Spleen (tissue), 11 donors: ENCODE measurements around the gene USP35. TPM values are rescaled to one million over a fixed set of nuclear protein-coding genes. Genes with fewer than 3 reads are reported as not detected.

Experiments
- DNase-seq: peaks from one replicate; pipeline ENCODE4 v3.0.0-alpha.2; 2020
- H3K27ac ChIP-seq, 8 donors: fragments of 200-600 bp; sonication (generic) in 7 of 8; 1 replicate in 4 of 8; 2 replicates in 4 of 8; pipeline versions ENCODE4 v1.5.0 to v1.8.0; 2016 to 2021; ENCODE audit warnings: inconsistent platforms in 4 of 8, mild to moderate bottlenecking in 4 of 8, moderate library complexity in 1 of 8
- H3K27me3 ChIP-seq, 7 donors: fragments of 200-600 bp; sonication (generic) in 6 of 7; replicated peaks in 1 of 7; 1 replicate in 4 of 7; 2 replicates in 3 of 7; pipeline versions ENCODE4 v1.5.0 to v1.8.0; 2016 to 2021; ENCODE audit warnings: inconsistent platforms in 3 of 7, mild to moderate bottlenecking in 1 of 7
- H3K36me3 ChIP-seq, 6 donors: fragments of 200-600 bp; sonication (generic) in 5 of 6; 1 replicate in 4 of 6; 2 replicates in 2 of 6; pipeline versions ENCODE4 v1.5.0 to v1.8.0; 2016 to 2021; ENCODE audit warnings: inconsistent platforms in 2 of 6
- H3K4me1 ChIP-seq, 6 donors: fragments of 200-600 bp; sonication (generic) in 5 of 6; 1 replicate in 3 of 6; 2 replicates in 3 of 6; pipeline versions ENCODE4 v1.5.0 to v1.8.0; 2016 to 2021; ENCODE audit warnings: inconsistent platforms in 3 of 6
- H3K4me3 ChIP-seq, 8 donors: fragments of 200-600 bp; sonication (generic) in 7 of 8; 1 replicate in 4 of 8; 2 replicates in 4 of 8; pipeline versions ENCODE4 v1.5.0 to v1.8.0; 2016 to 2021; ENCODE audit warnings: inconsistent platforms in 4 of 8, mild to moderate bottlenecking in 4 of 8, moderate library complexity in 2 of 8
- H3K9me3 ChIP-seq, 8 donors: fragments of 200-600 bp; sonication (generic) in 7 of 8; 1 replicate in 4 of 8; 2 replicates in 4 of 8; pipeline versions ENCODE4 v1.5.0 to v1.8.0; 2016 to 2021; ENCODE audit warnings: inconsistent platforms in 4 of 8
- POLR2A ChIP-seq, 3 donors: fragments of 450-650 bp; IDR thresholded peaks; one replicate each; pipeline ENCODE4 v1.5.1; 2017; ENCODE audit warnings: antibody characterized with exemption in 3 of 3, mild to moderate bottlenecking in 1 of 3
- POLR2AphosphoS5 ChIP-seq, 3 donors: sonication (generic); formaldehyde crosslinking; IDR thresholded peaks; one replicate each; pipeline ENCODE4 v1.5.1; 2017; ENCODE audit warnings: antibody characterized with exemption in 3 of 3
- WGBS, 5 donors: extraction: QIAGEN DNeasy Blood & Tissue Kit in 3 of 5; methylation state at CpG; one replicate each; pipeline versions ENCODE4 v1.1.5 to v1.1.7; 2013 to 2018; 5-methylcytosine and 5-hydroxymethylcytosine counted together
- intact Hi-C: fragments of 100-400 bp; cut with DNase I; formaldehyde crosslinking; loops from one replicate; pipeline ENCODE4 v1.15.0; 2023; ENCODE audit warnings: low total_unique reads
- polyA plus RNA-seq, 3 donors: library from polyadenylated mRNA; stranded (reverse); fragments of 200-250 nt; gene quantifications; one replicate each; pipeline ENCODE4 v1.2.1, GENCODE V29; 2013
- total RNA-seq, 7 donors: library from RNA; depleted of rRNA in 3 of 7; stranded (reverse); fragments of >200 nt in 3 of 7; fragmentation: NEBNext Ultra II Directional in 4 of 7; extraction: Animal tissue kit (Norgen Biotek cat#: 25700) in 4 of 7; gene quantifications; one replicate each; pipeline versions ENCODE4 v1.1.0 to v1.2.1, GENCODE V29; 2016 to 2021
- TF ChIP-seq, protein P1 (sequence below), 11 experiments: fragments of 200-600 bp in 7 of 11; fragments of 450-650 bp in 4 of 11; sonication (generic) in 4 of 11; IDR thresholded peaks in 8 of 11; conservative IDR thresholded peaks in 3 of 11; 1 replicate in 7 of 11; 2 replicates in 4 of 11; pipeline versions ENCODE4 v1.4.0 to v1.8.0; 2016 to 2021; ENCODE audit warnings: antibody characterized with exemption in 11 of 11, inconsistent platforms in 4 of 11, mild to moderate bottlenecking in 1 of 11
- donor health status: healthy with polysubstance abuse.
- donor health status: DM: no; HTN: no; CAD: no; lungs with moderate emphysema.
- donor health status: DM: no; HTN: no; CAD: no.
- donor health status: Bipolar disorder and iron deficiency.
- donor health status: healthy.
- donor health status: DM: no; HTN: no; CAD: no.
- donor health status: DM: yes; HTN: yes; CAD: no.

USP35 gene
- total and polyA plus RNA-seq, 10 donors = 1.6 to 9.5 (median 6.3) TPM

DNA sequence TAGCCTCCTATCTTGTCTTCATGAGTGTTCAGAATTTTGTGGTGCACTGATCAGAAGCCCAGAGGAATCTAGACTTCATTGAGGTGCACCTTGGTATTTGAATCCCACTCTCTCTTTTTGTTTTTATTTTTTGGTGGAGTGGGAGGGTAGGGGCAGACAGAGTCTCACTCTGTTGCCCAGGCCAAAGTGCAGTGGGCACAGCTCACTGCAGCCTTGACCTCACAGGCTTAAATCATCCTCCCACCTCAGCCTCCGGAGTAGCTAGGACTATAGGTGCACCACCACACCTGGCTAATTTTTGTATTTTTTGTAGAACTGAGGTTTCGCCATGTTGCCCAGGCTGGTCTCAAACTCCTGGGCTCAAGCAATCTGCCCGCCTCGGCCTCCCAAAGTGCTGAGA, 38.4 kb upstream of the USP35 start:
- H3K27ac ChIP-seq = no peak overlapping the region
- H3K4me1 ChIP-seq = no peaks in the 10 kb centered on the region
- no peak for DNase-seq
- no peak for TF ChIP-seq POLR2A (IDR thresholded peaks at IDR 0.05)
- no peak for TF ChIP-seq POLR2AphosphoS5 (IDR thresholded peaks at IDR 0.05)
- TF ChIP-seq, protein P1, sequence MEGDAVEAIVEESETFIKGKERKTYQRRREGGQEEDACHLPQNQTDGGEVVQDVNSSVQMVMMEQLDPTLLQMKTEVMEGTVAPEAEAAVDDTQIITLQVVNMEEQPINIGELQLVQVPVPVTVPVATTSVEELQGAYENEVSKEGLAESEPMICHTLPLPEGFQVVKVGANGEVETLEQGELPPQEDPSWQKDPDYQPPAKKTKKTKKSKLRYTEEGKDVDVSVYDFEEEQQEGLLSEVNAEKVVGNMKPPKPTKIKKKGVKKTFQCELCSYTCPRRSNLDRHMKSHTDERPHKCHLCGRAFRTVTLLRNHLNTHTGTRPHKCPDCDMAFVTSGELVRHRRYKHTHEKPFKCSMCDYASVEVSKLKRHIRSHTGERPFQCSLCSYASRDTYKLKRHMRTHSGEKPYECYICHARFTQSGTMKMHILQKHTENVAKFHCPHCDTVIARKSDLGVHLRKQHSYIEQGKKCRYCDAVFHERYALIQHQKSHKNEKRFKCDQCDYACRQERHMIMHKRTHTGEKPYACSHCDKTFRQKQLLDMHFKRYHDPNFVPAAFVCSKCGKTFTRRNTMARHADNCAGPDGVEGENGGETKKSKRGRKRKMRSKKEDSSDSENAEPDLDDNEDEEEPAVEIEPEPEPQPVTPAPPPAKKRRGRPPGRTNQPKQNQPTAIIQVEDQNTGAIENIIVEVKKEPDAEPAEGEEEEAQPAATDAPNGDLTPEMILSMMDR (IDR thresholded peaks at IDR 0.05 in 8 of 11, conservative IDR thresholded peaks at IDR 0.05 in 3 of 11) = no peak
- WGBS, 5 donors = 91 to 97% (median 95%) methylated on average over 4 of the region's 4 CpGs
- H3K27me3 ChIP-seq = no peaks in the 10 kb centered on the region
- H3K36me3 ChIP-seq = peaks cover 0 to 17% (median 0%) of the 10 kb centered on the region in 6 donors
- no peaks in the 10 kb centered on the region for H3K9me3 ChIP-seq
- intact Hi-C loops = no loop called here
- no peak overlapping the region for H3K4me3 ChIP-seq

- intact Hi-C loops = no loop called here
- DNase-seq = no peak
- no peak overlapping the region for H3K27ac ChIP-seq
- H3K27me3 ChIP-seq = no peaks in the 10 kb centered on the region
- peaks cover 0 to 17% (median 0%) of the 10 kb centered on the region in 6 donors for H3K36me3 ChIP-seq
- H3K9me3 ChIP-seq = no peaks in the 10 kb centered on the region
- no peaks in the 10 kb centered on the region for H3K4me1 ChIP-seq
- TF ChIP-seq POLR2A (IDR thresholded peaks at IDR 0.05) = no peak
- TF ChIP-seq, protein P1 (IDR thresholded peaks at IDR 0.05 in 8 of 11, conservative IDR thresholded peaks at IDR 0.05 in 3 of 11) = no peak
- no peak for TF ChIP-seq POLR2AphosphoS5 (IDR thresholded peaks at IDR 0.05)
- no peak overlapping the region for H3K4me3 ChIP-seq
Observed at GRCh38 chr11:78150754-78151153, 38.0 kb upstream of the USP35 start.

DNA sequence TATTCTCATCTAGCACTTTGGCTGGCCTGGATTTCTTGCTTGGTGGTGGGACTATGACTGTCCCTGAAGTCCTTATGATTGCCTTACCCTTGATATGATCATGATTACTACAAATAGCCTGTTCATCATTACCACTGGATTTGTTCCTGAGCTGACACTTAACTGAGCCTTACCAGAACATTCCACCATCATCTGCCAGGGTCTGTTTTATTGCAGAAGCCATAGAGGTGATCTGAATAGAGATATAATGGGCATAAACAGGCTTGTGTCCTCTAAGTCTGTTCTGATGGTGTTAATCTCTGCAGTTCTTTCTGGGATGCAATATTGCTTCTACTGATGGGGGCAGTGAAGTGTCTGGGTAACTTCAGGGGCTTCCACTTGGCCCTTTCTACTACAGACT, 36.9 kb upstream of the USP35 start:
- no peak for TF ChIP-seq POLR2A (IDR thresholded peaks at IDR 0.05)
- no peak for TF ChIP-seq POLR2AphosphoS5 (IDR thresholded peaks at IDR 0.05)
- TF ChIP-seq, protein P1 (IDR thresholded peaks at IDR 0.05 in 8 of 11, conservative IDR thresholded peaks at IDR 0.05 in 3 of 11) = no peak
- no peak for DNase-seq
- H3K27ac ChIP-seq = no peak overlapping the region
- no peak overlapping the region for H3K4me3 ChIP-seq
- H3K36me3 ChIP-seq = peaks cover 0 to 17% (median 0%) of the 10 kb centered on the region in 6 donors
- H3K27me3 ChIP-seq = no peaks in the 10 kb centered on the region
- intact Hi-C loops = no loop called here
- no peaks in the 10 kb centered on the region for H3K9me3 ChIP-seq
- H3K4me1 ChIP-seq = no peaks in the 10 kb centered on the region

GRCh38 chr11:78156127-78156844, 32.4 kb upstream of the USP35 start:
- no peaks in the 10 kb centered on the region for H3K4me1 ChIP-seq
- peaks cover 0 to 11% (median 0%) of the 10 kb centered on the region in 6 donors for H3K36me3 ChIP-seq
- H3K27me3 ChIP-seq = no peaks in the 10 kb centered on the region
- WGBS, 5 donors = 51 to 74% (median 56%) methylated on average over 6 of the region's 6 CpGs
- H3K9me3 ChIP-seq = no peaks in the 10 kb centered on the region
- TF ChIP-seq POLR2AphosphoS5 (IDR thresholded peaks at IDR 0.05) (no peak), POLR2A (IDR thresholded peaks at IDR 0.05) (no peak)
- TF ChIP-seq, protein P1 (IDR thresholded peaks at IDR 0.05 in 8 of 11, conservative IDR thresholded peaks at IDR 0.05 in 3 of 11) = no peak
- intact Hi-C loops = no loop called here
- peak; percentile 31 for DNase-seq
- H3K4me3 ChIP-seq = no peak overlapping the region
- H3K27ac ChIP-seq = no peak overlapping the region
